ENCODE data around the gene PRTG.

DNA sequence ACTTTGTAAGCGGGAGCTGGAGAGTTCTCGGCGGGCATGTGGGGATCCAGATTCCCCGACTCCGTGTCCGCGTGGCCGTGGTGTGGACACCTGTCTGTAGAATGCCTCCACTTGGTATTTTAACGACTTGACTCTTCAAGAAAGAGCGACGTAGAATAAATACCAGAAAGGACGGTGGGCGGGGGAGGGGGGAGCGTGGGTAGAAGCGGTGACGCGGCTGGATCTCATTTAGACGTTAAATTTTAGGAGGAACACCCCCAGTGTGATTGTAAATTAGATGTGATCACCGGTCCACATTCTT is 154.2 kb downstream of the PRTG start:
- TF ChIP-seq, protein P1, sequence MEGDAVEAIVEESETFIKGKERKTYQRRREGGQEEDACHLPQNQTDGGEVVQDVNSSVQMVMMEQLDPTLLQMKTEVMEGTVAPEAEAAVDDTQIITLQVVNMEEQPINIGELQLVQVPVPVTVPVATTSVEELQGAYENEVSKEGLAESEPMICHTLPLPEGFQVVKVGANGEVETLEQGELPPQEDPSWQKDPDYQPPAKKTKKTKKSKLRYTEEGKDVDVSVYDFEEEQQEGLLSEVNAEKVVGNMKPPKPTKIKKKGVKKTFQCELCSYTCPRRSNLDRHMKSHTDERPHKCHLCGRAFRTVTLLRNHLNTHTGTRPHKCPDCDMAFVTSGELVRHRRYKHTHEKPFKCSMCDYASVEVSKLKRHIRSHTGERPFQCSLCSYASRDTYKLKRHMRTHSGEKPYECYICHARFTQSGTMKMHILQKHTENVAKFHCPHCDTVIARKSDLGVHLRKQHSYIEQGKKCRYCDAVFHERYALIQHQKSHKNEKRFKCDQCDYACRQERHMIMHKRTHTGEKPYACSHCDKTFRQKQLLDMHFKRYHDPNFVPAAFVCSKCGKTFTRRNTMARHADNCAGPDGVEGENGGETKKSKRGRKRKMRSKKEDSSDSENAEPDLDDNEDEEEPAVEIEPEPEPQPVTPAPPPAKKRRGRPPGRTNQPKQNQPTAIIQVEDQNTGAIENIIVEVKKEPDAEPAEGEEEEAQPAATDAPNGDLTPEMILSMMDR (IDR thresholded peaks at IDR 0.05; ENCODE audit: extremely low read depth in 1 of 2, insufficient read depth in 1 of 2, low read depth in 1 of 2, low read length in 2 of 2): no peak
- TF ChIP-seq POLR2A (IDR thresholded peaks at IDR 0.05; ENCODE audit: low read depth, low read length): no peak
- TF ChIP-seq FOS (IDR thresholded peaks at IDR 0.05; ENCODE audit: borderline replicate concordance, insufficient read depth, low read length): no peak
- TF ChIP-seq JUN (IDR thresholded peaks at IDR 0.05; ENCODE audit: borderline replicate concordance, insufficient read depth, insufficient read length, low read depth): no peak
- no peak for TF ChIP-seq MAX (IDR thresholded peaks at IDR 0.05; ENCODE audit: insufficient read depth, insufficient read length)

Measured in endothelial cell of umbilical vein (primary cell).